Endometrium (tissue), 2 donors: Measurements from ENCODE around the gene LRP2BP.

Experiments
- FAIRE-seq: peaks from 2 replicates; lab custom pipeline; 2012; peaks lifted over from hg19 to GRCh38; lab: Jason Lieb, UNC
- donor health status: control.
- donor health status: control.

LRP2BP gene

GRCh38 chr4:185395238-185395955 is at the start of gene LRP2BP:
LRP2BP (minus strand) TSS chr4:185395924; CDS start chr4:185378186, 17,738 bp downstream.
- FAIRE-seq = peak; percentile 59

GRCh38 chr4:185445209-185445608 is 49.5 kb upstream of the LRP2BP start:
- FAIRE-seq = no peak

GRCh38 chr4:185441479-185441878 is 45.8 kb upstream of the LRP2BP start:
- FAIRE-seq = peak; percentile 26

GRCh38 chr4:185437809-185438208 is 42.1 kb upstream of the LRP2BP start:
- no peak for FAIRE-seq

GRCh38 chr4:185435466-185435865 is 39.7 kb upstream of the LRP2BP start:
- no peak for FAIRE-seq

- no peak for FAIRE-seq
Measured at GRCh38 chr4:185429660-185430059, 33.9 kb upstream of the LRP2BP start.

- FAIRE-seq = no peak
Measured at GRCh38 chr4:185426960-185427688, 31.4 kb upstream of the LRP2BP start.

GRCh38 chr4:185425647-185426352 is 30.1 kb upstream of the LRP2BP start, which contains the start of gene UFSP2:
UFSP2 (minus strand) TSS chr4:185425964; CDS start chr4:185425868, 96 bp downstream.
- no peak for FAIRE-seq

GRCh38 chr4:185424905-185425646 is 29.4 kb upstream of the LRP2BP start:
- FAIRE-seq = no peak

- no peak for FAIRE-seq
Measured at GRCh38 chr4:185421366-185422124, 25.8 kb upstream of the LRP2BP start.

- no peak for FAIRE-seq
Measured at GRCh38 chr4:185416955-185417354, 21.2 kb upstream of the LRP2BP start.

- no peak for FAIRE-seq
Measured at GRCh38 chr4:185412412-185412811, 16.7 kb upstream of the LRP2BP start.

GRCh38 chr4:185411849-185412248 is 16.1 kb upstream of the LRP2BP start:
- no peak for FAIRE-seq

- no peak for FAIRE-seq
Measured at GRCh38 chr4:185408432-185408831, 12.7 kb upstream of the LRP2BP start.

GRCh38 chr4:185405296-185405999 is 9.7 kb upstream of the LRP2BP start:
- FAIRE-seq = no peak

GRCh38 chr4:185404031-185404430 is 8.3 kb upstream of the LRP2BP start:
- no peak for FAIRE-seq

- FAIRE-seq = no peak
Measured at GRCh38 chr4:185399466-185399865, 3.7 kb upstream of the LRP2BP start.

- no peak for FAIRE-seq
Measured at GRCh38 chr4:185398618-185399017, 2.9 kb upstream of the LRP2BP start.

- FAIRE-seq = no peak
Measured at GRCh38 chr4:185396724-185397385, 1.1 kb upstream of the LRP2BP start, which contains the start of gene ANKRD37. ANKRD37 (plus strand) TSS chr4:185396841; CDS start chr4:185396924, 83 bp downstream.
